Tibial nerve (tissue), 4 donors: Measurements from ENCODE around the gene CGNL1. TPM values are rescaled to one million over a fixed set of nuclear protein-coding genes. Genes with fewer than 3 reads are reported as not detected.

Experiments
- DNase-seq, 2 donors: peaks; one replicate each; pipeline ENCODE4 v3.0.0-alpha.2; 2019; ENCODE audit warnings: low spot score in 2 of 2
- H3K27ac ChIP-seq, 4 donors: fragments of 200-600 bp; sonication (generic) in 3 of 4; one replicate each; pipeline ENCODE4 v1.5.1; 2017 to 2019; ENCODE audit warnings: mild to moderate bottlenecking in 1 of 4
- H3K27me3 ChIP-seq, 2 donors: fragments of 200-600 bp; sonication (generic) in 1 of 2; one replicate each; pipeline versions ENCODE4 v1.5.1 to v1.6.0; 2017 to 2019
- H3K36me3 ChIP-seq, 3 donors: fragments of 200-600 bp; sonication (generic); one replicate each; pipeline ENCODE4 v1.5.1; 2018 to 2019
- H3K4me1 ChIP-seq, 4 donors: fragments of 200-600 bp; sonication (generic) in 3 of 4; one replicate each; pipeline ENCODE4 v1.5.1; 2017 to 2019
- H3K4me3 ChIP-seq, 4 donors: fragments of 200-600 bp; sonication (generic) in 3 of 4; one replicate each; pipeline ENCODE4 v1.5.1; 2017 to 2019; ENCODE audit warnings: mild to moderate bottlenecking in 1 of 4, moderate library complexity in 1 of 4
- H3K9me3 ChIP-seq, 4 donors: fragments of 200-600 bp; sonication (generic) in 3 of 4; one replicate each; pipeline ENCODE4 v1.5.1; 2017 to 2019
- CTCF ChIP-seq, 5 experiments: fragments of 200-600 bp in 3 of 5; fragments of 450-650 bp in 2 of 5; sonication (generic) in 3 of 5; IDR thresholded peaks; one replicate each; pipeline ENCODE4 v1.5.1; 2016 to 2019; ENCODE audit warnings: antibody characterized with exemption in 5 of 5, mild to moderate bottlenecking in 3 of 5, moderate library complexity in 2 of 5
- EP300 ChIP-seq, 2 donors: sonication (generic); formaldehyde crosslinking; IDR thresholded peaks; one replicate each; pipeline ENCODE4 v1.6.1; 2017; ENCODE audit warnings: antibody characterized with exemption in 2 of 2, mild to moderate bottlenecking in 1 of 2
- POLR2A ChIP-seq, 2 donors: fragments of 450-650 bp; IDR thresholded peaks; one replicate each; pipeline ENCODE4 v1.6.1; 2017; ENCODE audit warnings: antibody characterized with exemption in 2 of 2, mild to moderate bottlenecking in 2 of 2, moderate library complexity in 2 of 2
- WGBS, 2 donors: methylation state at CpG; one replicate each; pipeline ENCODE4 v1.1.5; 2018; 5-methylcytosine and 5-hydroxymethylcytosine counted together
- total RNA-seq, 4 donors: library from RNA; depleted of rRNA; stranded (reverse); fragments of >200 nt; gene quantifications; one replicate each; pipeline ENCODE4 v1.1.0, GENCODE V29; 2016

CGNL1 gene
- total RNA-seq, 4 donors from 2014 or later = 15.9 to 36.7 (median 29.2) TPM

GRCh38 chr15:57357799-57358198 lies 18.5 kb upstream of the CGNL1 start:
- H3K9me3 ChIP-seq = no peaks in the 10 kb centered on the region
- no peaks in the 10 kb centered on the region for H3K4me1 ChIP-seq
- TF ChIP-seq CTCF (IDR thresholded peaks at IDR 0.05) = no peak
- no peak for TF ChIP-seq EP300 (IDR thresholded peaks at IDR 0.05)
- no peak for TF ChIP-seq POLR2A (IDR thresholded peaks at IDR 0.05)
- H3K4me3 ChIP-seq = no peak overlapping the region
- 59 to 88% methylated on average over 1 of the region's 1 CpG for WGBS, 2 donors
- no peak overlapping the region for H3K27ac ChIP-seq
- H3K27me3 ChIP-seq = no peaks in the 10 kb centered on the region
- no peak for DNase-seq
- H3K36me3 ChIP-seq = no peaks in the 10 kb centered on the region

GRCh38 chr15:57358571-57358970 lies 17.7 kb upstream of the CGNL1 start:
- Histone ChIP-seq H3K36me3 (no peaks in the 10 kb centered on the region), H3K4me3 (no peak overlapping the region), H3K27ac (no peak overlapping the region), H3K27me3 (no peaks in the 10 kb centered on the region), H3K9me3 (no peaks in the 10 kb centered on the region), H3K4me1 (no peaks in the 10 kb centered on the region)
- 85 to 86% methylated on average over 2 of the region's 2 CpGs for WGBS, 2 donors
- no peak for TF ChIP-seq POLR2A (IDR thresholded peaks at IDR 0.05)
- DNase-seq = no peak

GRCh38 chr15:57363661-57364060 lies 12.6 kb upstream of the CGNL1 start:
- H3K36me3 ChIP-seq = no peaks in the 10 kb centered on the region
- 89 to 94% methylated on average over 1 of the region's 1 CpG for WGBS, 2 donors

GRCh38 chr15:57364282-57365007 lies 11.9 kb upstream of the CGNL1 start:
- Histone ChIP-seq H3K9me3 (no peaks in the 10 kb centered on the region), H3K27me3 (no peaks in the 10 kb centered on the region)
- 50 to 61% methylated on average over 9 of the region's 9 CpGs for WGBS, 2 donors

More at GRCh38 chr15:57363661-57364060, 12.6 kb upstream of the CGNL1 start:
- Histone ChIP-seq H3K27me3 (no peaks in the 10 kb centered on the region), H3K4me1 (peaks cover 0 to 5% (median 0%) of the 10 kb centered on the region in 4 donors), H3K9me3 (no peaks in the 10 kb centered on the region), H3K4me3 (no peak overlapping the region), H3K27ac (no peak overlapping the region)
- no peak for TF ChIP-seq POLR2A (IDR thresholded peaks at IDR 0.05)
- no peak for TF ChIP-seq EP300 (IDR thresholded peaks at IDR 0.05)
- no peak for DNase-seq

GRCh38 chr15:57367556-57367955 lies 8.7 kb upstream of the CGNL1 start:
- Histone ChIP-seq H3K4me3 (no peak overlapping the region), H3K27me3 (no peaks in the 10 kb centered on the region), H3K27ac (no peak overlapping the region), H3K36me3 (no peaks in the 10 kb centered on the region), H3K9me3 (no peaks in the 10 kb centered on the region), H3K4me1 (peaks cover 0 to 5% (median 0%) of the 10 kb centered on the region in 4 donors)
- no peak for TF ChIP-seq POLR2A (IDR thresholded peaks at IDR 0.05)
- no peak for TF ChIP-seq CTCF (IDR thresholded peaks at IDR 0.05)
- TF ChIP-seq EP300 (IDR thresholded peaks at IDR 0.05) = no peak
- DNase-seq = no peak
- 89 to 92% methylated on average over 4 of the region's 4 CpGs for WGBS, 2 donors

More at GRCh38 chr15:57364282-57365007, 11.9 kb upstream of the CGNL1 start:
- no peak overlapping the region for H3K4me3 ChIP-seq
- H3K36me3 ChIP-seq = no peaks in the 10 kb centered on the region
- peak overlapping the region in 1 of 4 donors; percentile 29 for H3K27ac ChIP-seq
- DNase-seq = peak in 1 of 2 donors; percentile 24
- TF ChIP-seq CTCF (IDR thresholded peaks at IDR 0.05) = peak in 3 of 5 experiments; percentile 15 to 35 (median 15)
- no peak for TF ChIP-seq POLR2A (IDR thresholded peaks at IDR 0.05)
- peaks cover 0 to 5% (median 0%) of the 10 kb centered on the region in 4 donors for H3K4me1 ChIP-seq

GRCh38 chr15:57370929-57371328 lies 5.4 kb upstream of the CGNL1 start:
- Histone ChIP-seq H3K9me3 (no peaks in the 10 kb centered on the region), H3K27me3 (peaks cover 0 to 4% of the 10 kb centered on the region in 2 donors), H3K27ac (no peak overlapping the region), H3K4me3 (no peak overlapping the region), H3K36me3 (no peaks in the 10 kb centered on the region), H3K4me1 (no peaks in the 10 kb centered on the region)
- WGBS, 2 donors = 91 to 96% methylated on average over 1 of the region's 1 CpG
- TF ChIP-seq EP300 (IDR thresholded peaks at IDR 0.05) (no peak), CTCF (IDR thresholded peaks at IDR 0.05) (no peak), POLR2A (IDR thresholded peaks at IDR 0.05) (no peak)
- DNase-seq = no peak
